HCT116 (cell line): Measurements from ENCODE around the gene PLPPR3. TPM values are rescaled to one million over a fixed set of nuclear protein-coding genes. Genes with fewer than 3 reads are reported as not detected.
"Not testable (repeated sequence)": the region's sequence is repeated elsewhere in the genome, so short reads cannot be mapped to it uniquely, and the experiment has no call there.

Experiments used
- ATAC-seq: fragments of 200-7000 bp; cut with Tn5 transposase; 2 replicates; pipeline ENCODE4 v1.9.1; 2020; ENCODE audit warnings: mild to moderate bottlenecking, moderate library complexity
- BruUV-seq: library from RNA; stranded (reverse); fragments of 400-500 nt; replicated peaks from 2 replicates; lab custom pipeline; 2021; lab: Mats Ljungman, UMichigan
- CTCF ChIA-PET: fragments of 300-600 bp; sonication (Branson Sonifier 250); formaldehyde crosslinking; loops from one replicate; lab custom pipeline; 2021; ENCODE audit warnings: antibody characterized with exemption; lab: Charles Lee
- POLR2A ChIA-PET: fragments of 300-600, 350-600 bp; sonication (Branson Sonifier 250); formaldehyde crosslinking; loops from one replicate; lab custom pipeline; 2021; ENCODE audit warnings: antibody characterized with exemption; lab: Charles Lee
- RAD21 ChIA-PET, 2 experiments: fragments of 300-600 bp; sonication (Branson Sonifier 250); formaldehyde crosslinking; loops; one replicate each; lab custom pipeline; 2023; ENCODE audit warnings: low total read pairs in 2 of 2; ENCODE audit not compliant: uncharacterized antibody in 2 of 2, unreplicated experiment in 2 of 2, low non-redundant PET in 1 of 2; lab: Charles Lee
- DNase-seq: peaks from one replicate; pipeline ENCODE4 v3.0.0-alpha.2; 2010; ENCODE audit warnings: low read depth, low spot score
- H2AFZ ChIP-seq: fragments of 200-600 bp; shearing (Covaris generic), sonication (generic); 2 replicates; pipeline ENCODE4 v1.6.1; 2017; ENCODE audit warnings: low read depth, mixed run types, mixed read lengths, antibody characterized with exemption, low read length; ENCODE audit not compliant: poor library complexity, severe bottlenecking
- H3K27ac ChIP-seq: 2 replicates; pipeline ENCODE4 v1.5.1; 2012; ENCODE audit warnings: low read depth, low read length
- H3K27me3 ChIP-seq: fragments of 200-600 bp; sonication (generic); 2 replicates; pipeline ENCODE4 v1.6.1; 2016; ENCODE audit warnings: mixed run types, low read length, mixed read lengths; ENCODE audit not compliant: insufficient read depth
- H3K36me3 ChIP-seq, 2 experiments: fragments of 200-500 bp in 1 of 2; fragments of 200-600 bp in 1 of 2; sonication (Bioruptor generic) in 1 of 2; sonication (generic) in 1 of 2; 2 replicates each; pipeline versions ENCODE4 v1.5.1 to v1.6.1; 2014 to 2016; ENCODE audit warnings: low read length in 2 of 2, inconsistent platforms in 1 of 2, mixed read lengths in 1 of 2, mixed run types in 1 of 2; ENCODE audit not compliant: insufficient read depth in 2 of 2, control insufficient read depth in 1 of 2
- H3K4me1 ChIP-seq, 2 experiments: fragments of 200-600 bp in 1 of 2; sonication (generic) in 1 of 2; 2 replicates each; pipeline versions ENCODE4 v1.5.1 to v1.6.1; 2012 to 2017; ENCODE audit warnings: low read length in 2 of 2, inconsistent platforms in 1 of 2, mild to moderate bottlenecking in 1 of 2, mixed read lengths in 1 of 2, mixed run types in 1 of 2, moderate library complexity in 1 of 2; ENCODE audit not compliant: insufficient read depth in 2 of 2, control insufficient read depth in 1 of 2
- H3K4me2 ChIP-seq: fragments of 200-600 bp; sonication (generic); 2 replicates; pipeline ENCODE4 v1.6.1; 2017; ENCODE audit warnings: mixed run types, low read length, mixed read lengths
- H3K4me3 ChIP-seq, 2 experiments: fragments of 200-600 bp in 1 of 2; sonication (generic) in 1 of 2; replicated peaks in 1 of 2; 2 replicates each; pipeline ENCODE4 v1.5.1; 2011 to 2016; ENCODE audit warnings: low read length in 2 of 2, control low read depth in 1 of 2, low read depth in 1 of 2, mild to moderate bottlenecking in 1 of 2, mixed read lengths in 1 of 2, mixed run types in 1 of 2
- H3K79me2 ChIP-seq: fragments of 200-600 bp; sonication (generic); 2 replicates; pipeline ENCODE4 v1.6.1; 2017; ENCODE audit warnings: mild to moderate bottlenecking, mixed run types, low read length, moderate library complexity, mixed read lengths; ENCODE audit not compliant: insufficient read depth
- H3K9ac ChIP-seq: fragments of 200-600 bp; sonication (generic); 2 replicates; pipeline ENCODE4 v1.6.1; 2016; ENCODE audit warnings: low read length, mixed read lengths
- H3K9me2 ChIP-seq: fragments of 200-600 bp; sonication (generic), shearing (Covaris generic); 2 replicates; pipeline ENCODE4 v1.6.1; 2017; ENCODE audit warnings: mixed run types, mild to moderate bottlenecking, moderate library complexity; ENCODE audit not compliant: insufficient read depth
- H3K9me3 ChIP-seq, 2 experiments: fragments of 200-500 bp in 1 of 2; fragments of 200-600 bp in 1 of 2; sonication (Bioruptor generic) in 1 of 2; sonication (generic) in 1 of 2; 2 replicates each; pipeline ENCODE4 v1.6.1; 2014 to 2017; ENCODE audit warnings: low read length in 2 of 2, mixed read lengths in 2 of 2, inconsistent platforms in 1 of 2, low read depth in 1 of 2, mild to moderate bottlenecking in 1 of 2, mixed run types in 1 of 2, moderate library complexity in 1 of 2; ENCODE audit not compliant: control insufficient read depth in 1 of 2, insufficient read depth in 1 of 2
- H4K20me1 ChIP-seq: fragments of 200-600 bp; sonication (generic), shearing (Covaris generic); 2 replicates; pipeline ENCODE4 v1.6.1; 2017; ENCODE audit warnings: mixed run types, mild to moderate bottlenecking, moderate library complexity; ENCODE audit not compliant: insufficient read depth
- ATF3 ChIP-seq: IDR thresholded peaks from 2 replicates; pipeline ENCODE4 v1.6.1; 2012
- EZH2phosphoT487 ChIP-seq: fragments of 200-600 bp; IDR thresholded peaks from 2 replicates; pipeline ENCODE4 v1.6.1; 2018; ENCODE audit warnings: antibody characterized with exemption, borderline replicate concordance
- FOSL1 ChIP-seq: IDR thresholded peaks from 2 replicates; pipeline ENCODE4 v1.6.1; 2012; ENCODE audit warnings: low read depth
- JUND ChIP-seq: IDR thresholded peaks from 2 replicates; pipeline ENCODE4 v1.6.1; 2012
- RAD21 ChIP-seq: IDR thresholded peaks from 2 replicates; pipeline ENCODE4 v1.6.1; 2012; ENCODE audit warnings: low read depth, mild to moderate bottlenecking
- SP1 ChIP-seq: IDR thresholded peaks from 2 replicates; pipeline ENCODE4 v1.6.1; 2012; ENCODE audit warnings: low read depth
- ZBTB33 ChIP-seq: IDR thresholded peaks from 2 replicates; pipeline ENCODE4 v1.6.1; 2011; ENCODE audit warnings: mild to moderate bottlenecking, low read length, moderate library complexity; ENCODE audit not compliant: insufficient replicate concordance; ENCODE audit errors: extremely low read depth
- ZFX ChIP-seq: fragments of 450-650 bp; IDR thresholded peaks from 2 replicates; pipeline ENCODE4 v1.6.1; 2017
- intact Hi-C: fragments of 100-400 bp; cut with micrococcal nuclease; formaldehyde crosslinking; loops from 2 replicates; pipeline ENCODE4 v1.10.0; 2022
- total RNA-seq: library from RNA; stranded (reverse); gene quantifications from one replicate; pipeline ENCODE4 v1.2.1, GENCODE V29; 2021; ENCODE audit not compliant: unreplicated experiment

Gene PLPPR3
- total RNA-seq, 1 experiment from 2014 or later, result 0.27 TPM

- peaks cover 5 to 10% of the 10 kb centered on the region in 2 experiments; a peak in 3 of 4 replicates for H3K4me1 ChIP-seq
- H3K9me3 ChIP-seq, result no peaks in the 10 kb centered on the region
- H3K4me2 ChIP-seq, result peak overlapping the region; percentile 51; the same call in 1 of the 2 replicates
- H3K4me3 ChIP-seq, result no peak overlapping the region
- H3K27ac ChIP-seq, result peak overlapping the region; percentile 8; the same call in 1 of the 2 replicates
- no peak for DNase-seq
- ChIA-PET CTCF (no interaction called here), RAD21 (no interaction called here), POLR2A (interaction anchor here (1.1 kb wide), 1 partner anchor 9 kb away, joined by 4 read pairs; the partner anchor contains the start of gene CFD)
- no TSS peak for BruUV-seq
- no peaks in the 10 kb centered on the region for H3K79me2 ChIP-seq
- H3K36me3 ChIP-seq, result no peaks in the 10 kb centered on the region
- no peak overlapping the region for H3K9ac ChIP-seq
- ATAC-seq, result peak; percentile 26
- intact Hi-C loops, result no loop called here
- no peak overlapping the region for H2AFZ ChIP-seq
- no peaks in the 10 kb centered on the region for H3K9me2 ChIP-seq
- TF ChIP-seq FOSL1 (no peak), ZFX (0 out of 2 replicates have a peak, but pooled peaks have one; percentile 10)
- no peaks in the 10 kb centered on the region for H4K20me1 ChIP-seq
- no peaks in the 10 kb centered on the region for H3K27me3 ChIP-seq
Observed at GRCh38 chr19:850979-851335, 29.2 kb upstream of the PLPPR3 start.

- no peaks in the 10 kb centered on the region for H3K79me2 ChIP-seq
- peaks cover 5 to 10% of the 10 kb centered on the region in 2 experiments; a peak in 3 of 4 replicates for H3K4me1 ChIP-seq
- H3K4me2 ChIP-seq, result peak overlapping the region; percentile 51
- no peaks in the 10 kb centered on the region for H4K20me1 ChIP-seq
- DNase-seq, result no peak
- intact Hi-C loops, result no loop called here
- no TSS peak for BruUV-seq
- no peak overlapping the region for H2AFZ ChIP-seq
- H3K9me2 ChIP-seq, result no peaks in the 10 kb centered on the region
- no peaks in the 10 kb centered on the region for H3K9me3 ChIP-seq
- no peak overlapping the region for H3K4me3 ChIP-seq
- H3K27me3 ChIP-seq, result no peaks in the 10 kb centered on the region
- no peaks in the 10 kb centered on the region for H3K36me3 ChIP-seq
- no peak overlapping the region for H3K9ac ChIP-seq
- CTCF ChIA-PET, result no interaction called here
- peak overlapping the region; percentile 8; the same call in 1 of the 2 replicates for H3K27ac ChIP-seq
- RAD21 ChIA-PET, result interaction anchor here in 1 of 2 experiments (0.6 kb wide), 1 partner anchor 9 kb away, joined by 3 read pairs; the partner anchor contains the start of gene CFD
- peak; percentile 53 for ATAC-seq
- no peak for TF ChIP-seq RAD21
- TF ChIP-seq JUND, result no peak
- no peak for TF ChIP-seq SP1
- TF ChIP-seq ZBTB33, result no peak
- no peak for TF ChIP-seq EZH2phosphoT487
- TF ChIP-seq ATF3, result no peak
- POLR2A ChIA-PET, result interaction anchor here (1.0 to 1.1 kb wide), 2 partner anchors 10 to 98 kb away, joined by 3 to 4 read pairs; partner anchors contain the start of gene CFD
Observed at GRCh38 chr19:850221-850978, 28.6 kb upstream of the PLPPR3 start.

GRCh38 chr19:849195-849594 lies 27.4 kb upstream of the PLPPR3 start:
- H3K4me2 ChIP-seq, H3K9me3 ChIP-seq, H3K79me2 ChIP-seq, RAD21 ChIA-PET, H2AFZ ChIP-seq, H3K27ac ChIP-seq, H4K20me1 ChIP-seq, H3K9ac ChIP-seq, H3K36me3 ChIP-seq, BruUV-seq, ATAC-seq, H3K9me2 ChIP-seq, H3K27me3 ChIP-seq, intact Hi-C loops, DNase-seq, H3K4me3 ChIP-seq: not testable (repeated sequence)
- peaks cover 7 to 16% of the 10 kb centered on the region in 2 experiments; a peak in 3 of 4 replicates for H3K4me1 ChIP-seq
- ChIA-PET CTCF (interaction anchor here (0.6 to 1.3 kb wide), 2 partner anchors 8 to 12 kb away, joined by 5 to 10 read pairs; no protein-coding TSS in a partner anchor), POLR2A (interaction anchor here (0.8 kb wide), 1 partner anchor 11 kb away, joined by 3 read pairs; no protein-coding TSS in a partner anchor)
